PFSK-1 (cell line): ENCODE measurements around the gene SMC3.

Experiments used
- FOXP2 ChIP-seq: optimal IDR thresholded peaks from 2 replicates; pipeline ENCODE3; 2011; ENCODE audit warnings: borderline replicate concordance, control low read depth, inconsistent platforms; ENCODE audit not compliant: insufficient read depth; ENCODE audit errors: extremely low read length, extremely low read depth
- POLR2AphosphoS5 ChIP-seq: IDR thresholded peaks from 2 replicates; pipeline ENCODE4 v1.6.1; 2012; ENCODE audit warnings: low read depth, mild to moderate bottlenecking, control low read depth, low read length, moderate library complexity
- REST ChIP-seq, 2 experiments: IDR thresholded peaks; 2 replicates each; pipeline versions ENCODE4 v1.6.1 to v1.8.0; 2011 to 2012; ENCODE audit warnings: low read depth in 2 of 2, low read length in 2 of 2, control low read depth in 1 of 2, inconsistent platforms in 1 of 2, mild to moderate bottlenecking in 1 of 2, moderate library complexity in 1 of 2; ENCODE audit not compliant: insufficient read depth in 1 of 2
- SIN3A ChIP-seq: IDR thresholded peaks from 2 replicates; pipeline ENCODE4 v1.6.1; 2012; ENCODE audit warnings: mild to moderate bottlenecking, low read length, moderate library complexity, borderline replicate concordance; ENCODE audit not compliant: insufficient read depth
- TAF1 ChIP-seq: IDR thresholded peaks from 2 replicates; pipeline ENCODE4 v1.6.1; 2012; ENCODE audit warnings: low read length, control low read depth, borderline replicate concordance; ENCODE audit not compliant: insufficient read depth

DNA sequence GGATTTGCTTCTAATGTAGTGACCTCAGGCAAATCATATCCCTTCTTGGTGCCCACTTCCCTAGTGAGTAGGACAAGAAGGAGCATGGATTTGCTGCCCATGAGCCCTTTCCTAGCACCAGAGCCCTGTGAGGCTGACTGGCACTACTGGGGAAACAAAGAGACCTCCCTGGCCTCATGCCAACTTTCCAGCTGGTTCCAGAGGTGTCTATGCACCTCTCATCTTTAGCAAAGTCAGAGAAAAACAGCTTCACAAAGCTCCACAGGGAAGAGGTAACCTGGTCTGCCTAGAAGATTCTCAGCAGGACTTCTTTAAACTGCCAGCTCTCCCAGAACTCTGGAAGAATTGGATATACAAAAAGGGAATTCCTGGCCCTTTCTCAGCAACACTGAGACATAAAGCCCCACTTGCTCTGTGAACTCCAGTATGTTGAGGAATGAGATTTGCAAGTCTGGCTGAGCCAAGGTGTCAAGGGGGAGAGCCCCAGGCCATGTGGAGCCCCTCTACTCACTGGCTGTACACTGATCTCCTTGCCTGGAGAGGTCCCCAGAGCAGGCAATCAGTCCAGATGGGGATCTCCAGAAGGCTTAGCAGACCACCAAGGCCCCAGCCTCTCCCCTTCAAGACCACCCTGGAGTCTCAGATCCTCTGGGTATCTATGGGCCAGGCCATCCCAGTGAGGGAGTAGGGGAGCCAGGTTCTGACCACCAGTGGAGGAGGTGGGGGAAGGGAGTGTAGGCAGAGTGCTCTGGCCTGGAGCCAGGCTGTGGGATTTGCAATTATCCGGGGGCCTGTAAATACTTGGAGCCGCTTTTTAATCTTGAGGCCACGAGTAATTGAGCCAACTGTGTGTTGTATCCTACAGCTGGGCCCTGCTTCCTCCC, 52.3 kb downstream of the SMC3 start:
- TF ChIP-seq POLR2AphosphoS5 (no peak), SIN3A (no peak), REST (IDR thresholded peaks at IDR 0.05; ENCODE audit: insufficient read depth in 1 of 2, low read depth in 2 of 2, low read length in 2 of 2) (no peak), TAF1 (no peak), FOXP2 (no peak)
